PFSK-1 (cell line): Measurements from ENCODE around the gene ABHD12.

ENCODE experiments used
- FOXP2 ChIP-seq: optimal IDR thresholded peaks from 2 replicates; pipeline ENCODE3; 2011; ENCODE audit warnings: borderline replicate concordance, control low read depth, inconsistent platforms; ENCODE audit not compliant: insufficient read depth; ENCODE audit errors: extremely low read length, extremely low read depth
- POLR2AphosphoS5 ChIP-seq: IDR thresholded peaks from 2 replicates; pipeline ENCODE4 v1.6.1; 2012; ENCODE audit warnings: low read depth, mild to moderate bottlenecking, control low read depth, low read length, moderate library complexity
- REST ChIP-seq, 2 experiments: IDR thresholded peaks; 2 replicates each; pipeline versions ENCODE4 v1.6.1 to v1.8.0; 2011 to 2012; ENCODE audit warnings: low read depth in 2 of 2, low read length in 2 of 2, control low read depth in 1 of 2, inconsistent platforms in 1 of 2, mild to moderate bottlenecking in 1 of 2, moderate library complexity in 1 of 2; ENCODE audit not compliant: insufficient read depth in 1 of 2
- SIN3A ChIP-seq: IDR thresholded peaks from 2 replicates; pipeline ENCODE4 v1.6.1; 2012; ENCODE audit warnings: mild to moderate bottlenecking, low read length, moderate library complexity, borderline replicate concordance; ENCODE audit not compliant: insufficient read depth
- TAF1 ChIP-seq: IDR thresholded peaks from 2 replicates; pipeline ENCODE4 v1.6.1; 2012; ENCODE audit warnings: low read length, control low read depth, borderline replicate concordance; ENCODE audit not compliant: insufficient read depth

The ABHD12 gene

GRCh38 chr20:25314497-25315417, 75.9 kb downstream of the ABHD12 start:
- TF ChIP-seq TAF1, result no peak
- no peak for TF ChIP-seq REST (IDR thresholded peaks at IDR 0.05; ENCODE audit: insufficient read depth in 1 of 2, low read depth in 2 of 2, low read length in 2 of 2)
- TF ChIP-seq POLR2AphosphoS5, result no peak
- no peak for TF ChIP-seq SIN3A
- TF ChIP-seq FOXP2, result no peak

- TF ChIP-seq REST (IDR thresholded peaks at IDR 0.05; ENCODE audit: insufficient read depth in 1 of 2, low read depth in 2 of 2, low read length in 2 of 2), result no peak
- no peak for TF ChIP-seq SIN3A
Observed at GRCh38 chr20:25313593-25313992, 77.0 kb downstream of the ABHD12 start.

GRCh38 chr20:25310921-25311728, 79.5 kb downstream of the ABHD12 start:
- TF ChIP-seq SIN3A (no peak), POLR2AphosphoS5 (no peak), REST (IDR thresholded peaks at IDR 0.05; ENCODE audit: insufficient read depth in 1 of 2, low read depth in 2 of 2, low read length in 2 of 2) (no peak), TAF1 (no peak), FOXP2 (no peak)

GRCh38 chr20:25310268-25310920, 80.2 kb downstream of the ABHD12 start:
- TF ChIP-seq POLR2AphosphoS5 (peak; percentile 39; the same call in 1 of the 2 replicates), TAF1 (peak; percentile 13; the same call in 1 of the 2 replicates), SIN3A (peak; percentile 66; the same call in 1 of the 2 replicates), REST (IDR thresholded peaks at IDR 0.05; ENCODE audit: insufficient read depth in 1 of 2, low read depth in 2 of 2, low read length in 2 of 2) (no peak), FOXP2 (peak; percentile 56)
